ENCODE data around the gene TOGARAM2.

GRCh38 chr2:28994679-28995078, 13.6 kb downstream of the TOGARAM2 start:
- TF ChIP-seq CTCF (IDR thresholded peaks at IDR 0.05) = no peak
- no peak for TF ChIP-seq POLR2A (IDR thresholded peaks at IDR 0.05)

Measured in testis (tissue), 2 donors.